ENCODE data around the gene LBX1.

LBX1 gene

DNA sequence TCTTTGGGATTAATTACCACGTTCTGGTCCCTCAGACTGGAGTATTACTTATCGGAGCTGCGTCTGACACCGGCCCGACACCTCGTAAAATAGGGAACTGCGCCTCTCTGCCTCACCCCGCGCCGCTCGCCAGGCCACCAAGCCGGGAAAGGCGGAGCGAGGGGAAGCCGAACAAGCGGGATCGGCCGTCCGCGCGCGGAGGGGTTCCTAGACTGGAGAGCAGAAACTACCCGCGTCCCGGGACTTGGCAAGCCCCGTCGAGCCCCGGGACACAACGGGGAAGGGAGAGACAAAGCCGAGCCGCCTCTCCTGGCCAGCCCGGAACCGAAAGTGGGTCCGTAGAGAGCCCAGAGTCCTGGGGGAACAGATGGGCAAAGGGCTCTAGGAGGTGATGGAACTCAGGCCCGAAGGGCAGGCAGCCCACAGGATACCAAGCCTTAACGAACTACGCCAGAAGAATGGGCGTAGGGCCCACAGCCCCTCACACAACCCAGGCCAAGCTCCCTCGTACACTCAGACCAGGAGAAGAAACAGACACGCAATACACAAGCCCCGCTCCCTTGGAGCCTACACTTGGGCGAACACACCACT is 6.5 kb downstream of the LBX1 start:
- ATAC-seq (ENCODE audit: low read depth) (0 out of 3 replicates have a peak, but pooled peaks have one; percentile 8), DNase-seq (ENCODE audit: low spot score) (no peak)
- no peak for TF ChIP-seq CTCF (IDR thresholded peaks at IDR 0.05; ENCODE audit: poor library complexity, severe bottlenecking)
- Histone ChIP-seq H3K27ac (ENCODE audit: poor library complexity, severe bottlenecking) (no peak overlapping the region), H3K36me3 (ENCODE audit: low read depth) (no peaks in the 10 kb centered on the region), H3K27me3 (ENCODE audit: insufficient read depth, poor library complexity, severe bottlenecking) (peaks cover 100% of the 10 kb centered on the region), H3K9me3 (ENCODE audit: severe bottlenecking) (no peaks in the 10 kb centered on the region), H3K4me3 (ENCODE audit: severe bottlenecking) (peak overlapping the region; percentile 1), H3K4me1 (ENCODE audit: insufficient read depth, poor library complexity, severe bottlenecking) (peaks cover 3% of the 10 kb centered on the region)

- Histone ChIP-seq H3K27me3 (ENCODE audit: insufficient read depth, poor library complexity, severe bottlenecking) (peaks cover 100% of the 10 kb centered on the region), H3K27ac (ENCODE audit: poor library complexity, severe bottlenecking) (no peak overlapping the region)
- ATAC-seq (ENCODE audit: low read depth): peak; percentile 6; the same call in 1 of the 3 replicates
Measured at GRCh38 chr10:101221963-101222531, 7.2 kb downstream of the LBX1 start.

DNA sequence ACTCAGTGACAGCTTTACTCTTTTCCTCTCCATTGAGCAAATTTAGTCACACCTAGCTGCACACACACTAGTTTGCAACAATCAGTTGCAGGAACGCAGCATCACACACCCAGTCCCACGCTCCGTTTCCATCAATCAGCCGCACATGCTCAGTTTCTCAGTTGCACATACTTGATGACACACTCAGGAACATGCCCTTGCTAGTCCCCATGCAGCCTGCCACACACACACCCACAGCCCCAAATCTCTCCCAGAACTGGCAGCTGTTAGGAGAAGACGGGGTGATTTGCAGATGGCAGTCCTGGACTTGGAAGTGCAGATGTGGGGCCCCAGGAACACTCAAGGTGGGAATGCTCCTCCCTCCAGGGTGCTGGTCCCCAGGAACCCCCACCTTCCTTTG is 7.7 kb downstream of the LBX1 start:
- ATAC-seq (ENCODE audit: low read depth) (peak; percentile 63), DNase-seq (ENCODE audit: low spot score) (no peak)

More at GRCh38 chr10:101221963-101222531, 7.2 kb downstream of the LBX1 start:
- H3K4me3 ChIP-seq (ENCODE audit: severe bottlenecking): no peak overlapping the region
- H3K36me3 ChIP-seq (ENCODE audit: low read depth): no peaks in the 10 kb centered on the region
- H3K9me3 ChIP-seq (ENCODE audit: severe bottlenecking): no peaks in the 10 kb centered on the region
- no peak for DNase-seq (ENCODE audit: low spot score)
- TF ChIP-seq CTCF (IDR thresholded peaks at IDR 0.05; ENCODE audit: poor library complexity, severe bottlenecking): no peak
- H3K4me1 ChIP-seq (ENCODE audit: insufficient read depth, poor library complexity, severe bottlenecking): peaks cover 3% of the 10 kb centered on the region

GRCh38 chr10:101219946-101220451 is 9.3 kb downstream of the LBX1 start:
- no peaks in the 10 kb centered on the region for H3K36me3 ChIP-seq (ENCODE audit: low read depth)
- no peak overlapping the region for H3K27ac ChIP-seq (ENCODE audit: poor library complexity, severe bottlenecking)
- peaks cover 100% of the 10 kb centered on the region for H3K27me3 ChIP-seq (ENCODE audit: insufficient read depth, poor library complexity, severe bottlenecking)
- H3K4me1 ChIP-seq (ENCODE audit: insufficient read depth, poor library complexity, severe bottlenecking): peaks cover 3% of the 10 kb centered on the region
- H3K4me3 ChIP-seq (ENCODE audit: severe bottlenecking): no peak overlapping the region
- no peak for TF ChIP-seq CTCF (IDR thresholded peaks at IDR 0.05; ENCODE audit: poor library complexity, severe bottlenecking)
- H3K9me3 ChIP-seq (ENCODE audit: severe bottlenecking): no peaks in the 10 kb centered on the region
- ATAC-seq (ENCODE audit: low read depth): no peak
- no peak for DNase-seq (ENCODE audit: low spot score)

More for the DNA sequence above, 7.7 kb downstream of the LBX1 start:
- Histone ChIP-seq H3K27me3 (ENCODE audit: insufficient read depth, poor library complexity, severe bottlenecking) (peaks cover 100% of the 10 kb centered on the region), H3K36me3 (ENCODE audit: low read depth) (no peaks in the 10 kb centered on the region), H3K4me3 (ENCODE audit: severe bottlenecking) (no peak overlapping the region), H3K4me1 (ENCODE audit: insufficient read depth, poor library complexity, severe bottlenecking) (peaks cover 3% of the 10 kb centered on the region), H3K27ac (ENCODE audit: poor library complexity, severe bottlenecking) (no peak overlapping the region), H3K9me3 (ENCODE audit: severe bottlenecking) (no peaks in the 10 kb centered on the region)
- TF ChIP-seq CTCF (IDR thresholded peaks at IDR 0.05; ENCODE audit: poor library complexity, severe bottlenecking): no peak
